HEK293 (cell line): ENCODE data around the gene CELA2A.

Source experiments
- CTCF ChIA-PET: fragments of 350-600 bp; formaldehyde crosslinking; extraction: SDS; loops from one replicate; lab custom pipeline; 2021; ENCODE audit warnings: antibody characterized with exemption; lab: Yijun Ruan, JAX
- POLR2A ChIA-PET: fragments of 300-600 bp; formaldehyde crosslinking; extraction: SDS; loops from one replicate; lab custom pipeline; 2020; ENCODE audit warnings: antibody characterized with exemption, inconsistent platforms; lab: Yijun Ruan, JAX
- H3K27ac ChIP-seq: fragments of 200-500 bp; sonication (Bioruptor generic); 2 replicates; pipeline ENCODE4 v1.5.1; 2014; ENCODE audit warnings: low read depth, low read length, control low read depth, inconsistent platforms; ENCODE audit errors: extremely low read depth
- H3K36me3 ChIP-seq, 2 experiments: fragments of 200-500 bp in 1 of 2; sonication (Bioruptor generic) in 1 of 2; 1 replicate in 1 of 2; 2 replicates in 1 of 2; pipeline ENCODE4 v1.5.1; 2014 to 2017; ENCODE audit warnings: inconsistent platforms in 2 of 2, low read length in 2 of 2; ENCODE audit not compliant: control insufficient read depth in 2 of 2, insufficient read depth in 1 of 2
- H3K4me1 ChIP-seq: fragments of 200-500 bp; sonication (Bioruptor generic); 2 replicates; pipeline ENCODE4 v1.5.1; 2014; ENCODE audit warnings: mild to moderate bottlenecking, low read length, inconsistent platforms; ENCODE audit not compliant: control insufficient read depth, insufficient read depth
- H3K4me3 ChIP-seq: 2 replicates; pipeline ENCODE4 v1.5.1; 2011; ENCODE audit warnings: low read depth, mild to moderate bottlenecking, control low read depth, low read length, moderate library complexity
- H3K9me3 ChIP-seq: fragments of 200-500 bp; sonication (Bioruptor generic); 2 replicates; pipeline ENCODE4 v1.5.1; 2014; ENCODE audit warnings: low read depth, low read length, inconsistent platforms; ENCODE audit not compliant: control insufficient read depth, insufficient read depth
- BCL11A ChIP-seq: fragments of 450-650 bp; formaldehyde crosslinking; IDR thresholded peaks from 2 replicates; pipeline ENCODE4 v1.5.1; 2016; ENCODE audit warnings: low read depth, missing biosample characterization, missing genetic modification characterization
- FEZF1 ChIP-seq: fragments of 450-650 bp; formaldehyde crosslinking; IDR thresholded peaks from 2 replicates; pipeline ENCODE4 v1.5.1; 2016; ENCODE audit warnings: missing biosample characterization, missing genetic modification characterization
- HOXA7 ChIP-seq: sonication (generic); formaldehyde crosslinking; IDR thresholded peaks from 2 replicates; pipeline ENCODE4 v1.8.1; 2022; ENCODE audit warnings: missing genetic modification reagents, borderline replicate concordance
- INSM2 ChIP-seq: fragments of 450-650 bp; formaldehyde crosslinking; IDR thresholded peaks from 2 replicates; pipeline ENCODE4 v1.5.1; 2016; ENCODE audit warnings: missing biosample characterization, missing genetic modification characterization
- PATZ1 ChIP-seq: fragments of 450-650 bp; formaldehyde crosslinking; IDR thresholded peaks from 2 replicates; pipeline ENCODE4 v1.5.1; 2016; ENCODE audit warnings: missing biosample characterization, missing genetic modification characterization
- SP2 ChIP-seq: fragments of 450-650 bp; formaldehyde crosslinking; IDR thresholded peaks from 2 replicates; pipeline ENCODE4 v1.5.1; 2016; ENCODE audit warnings: missing biosample characterization, missing genetic modification characterization
- YY2 ChIP-seq: fragments of 450-650 bp; formaldehyde crosslinking; IDR thresholded peaks from 2 replicates; pipeline ENCODE4 v1.5.1; 2016; ENCODE audit warnings: missing biosample characterization, missing genetic modification characterization
- ZBTB1 ChIP-seq: fragments of 450-650 bp; formaldehyde crosslinking; IDR thresholded peaks from 2 replicates; pipeline ENCODE4 v1.5.1; 2016; ENCODE audit warnings: missing biosample characterization, missing genetic modification characterization
- ZBTB48 ChIP-seq: fragments of 450-650 bp; formaldehyde crosslinking; IDR thresholded peaks from 2 replicates; pipeline ENCODE4 v1.5.1; 2016; ENCODE audit warnings: missing biosample characterization, missing genetic modification characterization
- ZNF114 ChIP-seq: fragments of 450-650 bp; formaldehyde crosslinking; IDR thresholded peaks from 2 replicates; pipeline ENCODE4 v1.5.0; 2017; ENCODE audit warnings: missing biosample characterization, missing genetic modification characterization
- ZNF133 ChIP-seq: fragments of 450-650 bp; formaldehyde crosslinking; IDR thresholded peaks from 2 replicates; pipeline ENCODE4 v1.5.1; 2016; ENCODE audit warnings: missing biosample characterization, missing genetic modification characterization
- ZNF146 ChIP-seq: fragments of 450-650 bp; formaldehyde crosslinking; IDR thresholded peaks from 2 replicates; pipeline ENCODE4 v1.5.1; 2016; ENCODE audit warnings: missing biosample characterization, missing genetic modification characterization
- ZNF174 ChIP-seq: fragments of 450-650 bp; formaldehyde crosslinking; IDR thresholded peaks from 2 replicates; pipeline ENCODE4 v1.5.0; 2017; ENCODE audit warnings: missing biosample characterization, mild to moderate bottlenecking, missing genetic modification characterization
- ZNF214 ChIP-seq: fragments of 450-650 bp; formaldehyde crosslinking; IDR thresholded peaks from 2 replicates; pipeline ENCODE4 v1.5.1; 2017; ENCODE audit warnings: missing biosample characterization, mild to moderate bottlenecking, missing genetic modification characterization, borderline replicate concordance
- ZNF311 ChIP-seq: fragments of 450-650 bp; formaldehyde crosslinking; IDR thresholded peaks from 2 replicates; pipeline ENCODE4 v1.5.1; 2017; ENCODE audit warnings: missing biosample characterization, missing genetic modification characterization, borderline replicate concordance
- ZNF529 ChIP-seq: fragments of 450-650 bp; formaldehyde crosslinking; IDR thresholded peaks from 2 replicates; pipeline ENCODE4 v1.5.1; 2017; ENCODE audit warnings: missing genetic modification characterization, missing biosample characterization; ENCODE audit not compliant: insufficient replicate concordance
- ZNF555 ChIP-seq: fragments of 450-650 bp; formaldehyde crosslinking; conservative IDR thresholded peaks from 2 replicates; pipeline ENCODE4 v1.5.1; 2017; ENCODE audit warnings: missing biosample characterization, mild to moderate bottlenecking, missing genetic modification characterization, inconsistent platforms
- ZNF76 ChIP-seq: fragments of 450-650 bp; formaldehyde crosslinking; IDR thresholded peaks from 2 replicates; pipeline ENCODE4; 2016; ENCODE audit warnings: low read depth, missing biosample characterization, missing genetic modification characterization, borderline replicate concordance
- ZNF792 ChIP-seq: fragments of 450-650 bp; formaldehyde crosslinking; IDR thresholded peaks from 2 replicates; pipeline ENCODE4 v1.5.1; 2016; ENCODE audit warnings: missing biosample characterization, missing genetic modification characterization
- TF ChIP-seq, protein P1 (sequence below): fragments of 450-650 bp; formaldehyde crosslinking; IDR thresholded peaks from 2 replicates; pipeline ENCODE4 v1.5.1; 2017; ENCODE audit warnings: missing biosample characterization, missing genetic modification characterization
- TF ChIP-seq, protein P2 (sequence below): fragments of 450-650 bp; formaldehyde crosslinking; IDR thresholded peaks from 2 replicates; pipeline ENCODE4 v1.5.1; 2017; ENCODE audit warnings: missing biosample characterization, missing genetic modification characterization
- TF ChIP-seq, protein P3 (sequence below): fragments of 450-650 bp; formaldehyde crosslinking; IDR thresholded peaks from 2 replicates; pipeline ENCODE4 v1.5.1; 2016; ENCODE audit warnings: missing biosample characterization, missing genetic modification characterization

The CELA2A gene

DNA sequence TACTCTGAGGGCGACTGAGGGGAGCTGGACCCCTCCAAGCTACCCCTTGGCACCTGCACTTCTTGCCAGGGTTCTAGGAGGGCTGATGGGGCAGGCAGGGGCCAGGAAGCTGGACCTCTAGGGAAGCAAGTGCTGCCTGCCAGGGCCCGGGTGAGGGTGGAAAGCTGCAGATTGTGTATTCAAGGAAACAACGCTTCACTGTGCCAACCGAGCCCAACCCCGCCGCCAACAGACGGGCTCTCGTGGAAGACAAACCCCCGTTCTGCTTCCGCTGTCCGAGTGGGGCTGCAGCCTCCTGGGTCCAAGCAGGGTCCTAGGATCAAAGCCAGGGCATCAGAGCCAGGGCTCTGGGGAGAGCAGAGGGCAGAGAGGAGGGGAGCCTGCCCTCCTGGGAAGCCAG is 43.7 kb upstream of the CELA2A start:
- Histone ChIP-seq H3K27ac (no peak overlapping the region), H3K36me3 (peaks cover 0 to 20% of the 10 kb centered on the region in 2 experiments; a peak in 1 of 3 replicates), H3K4me3 (no peak overlapping the region)
- CTCF ChIA-PET, result interaction anchor here (0.6 to 1.8 kb wide), 3 partner anchors 19 to 185 kb away, joined by 3 to 7 read pairs (median 7); no protein-coding TSS in a partner anchor
- POLR2A ChIA-PET, result interaction anchor here (0.6 to 1.6 kb wide), 2 partner anchors 9 to 79 kb away, joined by 3 to 4 read pairs; no protein-coding TSS in a partner anchor
- no peak for TF ChIP-seq ZNF529
- TF ChIP-seq ZNF311, result no peak
- TF ChIP-seq ZNF214, result no peak
- TF ChIP-seq SP2 (tag by site-specific recombination), result no peak
- no peak for TF ChIP-seq INSM2 (tag by site-specific recombination)
- TF ChIP-seq PATZ1 (tag by site-specific recombination), result no peak
- no peak for TF ChIP-seq YY2 (tag by site-specific recombination)
- TF ChIP-seq ZNF146 (tag by site-specific recombination), result no peak
- TF ChIP-seq ZNF174, result no peak
- TF ChIP-seq ZBTB48, result no peak
- no peak for TF ChIP-seq ZNF114 (tag by site-specific recombination)
- no peak for TF ChIP-seq ZNF133 (tag by site-specific recombination)
- TF ChIP-seq, all 188 proteins: peak for 0
- H3K9me3 ChIP-seq, result no peaks in the 10 kb centered on the region
- H3K4me1 ChIP-seq, result peaks cover 3% of the 10 kb centered on the region; the same call in 1 of the 2 replicates

- CTCF ChIA-PET, result interaction anchor here (0.6 to 1.3 kb wide), 5 partner anchors 9 to 110 kb away, joined by 3 to 4 read pairs (median 3); no protein-coding TSS in a partner anchor
- H3K4me3 ChIP-seq, result no peak overlapping the region
- no peak overlapping the region for H3K27ac ChIP-seq
- H3K36me3 ChIP-seq, result peaks cover 0 to 20% of the 10 kb centered on the region in 2 experiments; a peak in 1 of 3 replicates
- POLR2A ChIA-PET, result no interaction called here
- H3K4me1 ChIP-seq, result peaks cover 3% of the 10 kb centered on the region; the same call in 1 of the 2 replicates
- no peaks in the 10 kb centered on the region for H3K9me3 ChIP-seq
- TF ChIP-seq, protein P1, sequence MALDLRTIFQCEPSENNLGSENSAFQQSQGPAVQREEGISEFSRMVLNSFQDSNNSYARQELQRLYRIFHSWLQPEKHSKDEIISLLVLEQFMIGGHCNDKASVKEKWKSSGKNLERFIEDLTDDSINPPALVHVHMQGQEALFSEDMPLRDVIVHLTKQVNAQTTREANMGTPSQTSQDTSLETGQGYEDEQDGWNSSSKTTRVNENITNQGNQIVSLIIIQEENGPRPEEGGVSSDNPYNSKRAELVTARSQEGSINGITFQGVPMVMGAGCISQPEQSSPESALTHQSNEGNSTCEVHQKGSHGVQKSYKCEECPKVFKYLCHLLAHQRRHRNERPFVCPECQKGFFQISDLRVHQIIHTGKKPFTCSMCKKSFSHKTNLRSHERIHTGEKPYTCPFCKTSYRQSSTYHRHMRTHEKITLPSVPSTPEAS (tag by site-specific recombination), result no peak
- TF ChIP-seq, protein P2, sequence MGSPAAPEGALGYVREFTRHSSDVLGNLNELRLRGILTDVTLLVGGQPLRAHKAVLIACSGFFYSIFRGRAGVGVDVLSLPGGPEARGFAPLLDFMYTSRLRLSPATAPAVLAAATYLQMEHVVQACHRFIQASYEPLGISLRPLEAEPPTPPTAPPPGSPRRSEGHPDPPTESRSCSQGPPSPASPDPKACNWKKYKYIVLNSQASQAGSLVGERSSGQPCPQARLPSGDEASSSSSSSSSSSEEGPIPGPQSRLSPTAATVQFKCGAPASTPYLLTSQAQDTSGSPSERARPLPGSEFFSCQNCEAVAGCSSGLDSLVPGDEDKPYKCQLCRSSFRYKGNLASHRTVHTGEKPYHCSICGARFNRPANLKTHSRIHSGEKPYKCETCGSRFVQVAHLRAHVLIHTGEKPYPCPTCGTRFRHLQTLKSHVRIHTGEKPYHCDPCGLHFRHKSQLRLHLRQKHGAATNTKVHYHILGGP, result no peak
- TF ChIP-seq FEZF1 (tag by site-specific recombination), result no peak
- TF ChIP-seq INSM2 (tag by site-specific recombination), result no peak
- no peak for TF ChIP-seq YY2 (tag by site-specific recombination)
- TF ChIP-seq ZBTB1, result no peak
- no peak for TF ChIP-seq ZNF555 (tag by site-specific recombination)
- TF ChIP-seq BCL11A (tag by site-specific recombination), result no peak
- no peak for TF ChIP-seq HOXA7 (CRISPR knock-in tag)
- TF ChIP-seq ZNF76 (tag by site-specific recombination), result no peak
- TF ChIP-seq, protein P3, sequence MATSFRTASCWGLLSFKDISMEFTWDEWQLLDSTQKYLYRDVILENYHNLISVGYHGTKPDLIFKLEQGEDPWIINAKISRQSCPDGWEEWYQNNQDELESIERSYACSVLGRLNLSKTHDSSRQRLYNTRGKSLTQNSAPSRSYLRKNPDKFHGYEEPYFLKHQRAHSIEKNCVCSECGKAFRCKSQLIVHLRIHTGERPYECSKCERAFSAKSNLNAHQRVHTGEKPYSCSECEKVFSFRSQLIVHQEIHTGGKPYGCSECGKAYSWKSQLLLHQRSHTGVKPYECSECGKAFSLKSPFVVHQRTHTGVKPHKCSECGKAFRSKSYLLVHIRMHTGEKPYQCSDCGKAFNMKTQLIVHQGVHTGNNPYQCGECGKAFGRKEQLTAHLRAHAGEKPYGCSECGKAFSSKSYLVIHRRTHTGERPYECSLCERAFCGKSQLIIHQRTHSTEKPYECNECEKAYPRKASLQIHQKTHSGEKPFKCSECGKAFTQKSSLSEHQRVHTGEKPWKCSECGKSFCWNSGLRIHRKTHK (tag by site-specific recombination), result no peak
- TF ChIP-seq ZNF792 (tag by site-specific recombination), result no peak
Observed at GRCh38 chr1:15413563-15414444, 42.7 kb upstream of the CELA2A start.
